GM12892 (cell line): Measurements from ENCODE around the gene SLC35G4.
"Not testable (repeated sequence)": the region's sequence is repeated elsewhere in the genome, so short reads cannot be mapped to it uniquely, and the experiment has no call there.

Experiments
- POLR2A ChIP-seq: IDR thresholded peaks from 2 replicates; pipeline ENCODE4 v1.6.1; 2011; ENCODE audit warnings: low read depth, low read length, control low read depth
- POLR2AphosphoS5 ChIP-seq: IDR thresholded peaks from 2 replicates; pipeline ENCODE4 v1.6.1; 2011; ENCODE audit warnings: low read depth, low read length, control low read depth

DNA sequence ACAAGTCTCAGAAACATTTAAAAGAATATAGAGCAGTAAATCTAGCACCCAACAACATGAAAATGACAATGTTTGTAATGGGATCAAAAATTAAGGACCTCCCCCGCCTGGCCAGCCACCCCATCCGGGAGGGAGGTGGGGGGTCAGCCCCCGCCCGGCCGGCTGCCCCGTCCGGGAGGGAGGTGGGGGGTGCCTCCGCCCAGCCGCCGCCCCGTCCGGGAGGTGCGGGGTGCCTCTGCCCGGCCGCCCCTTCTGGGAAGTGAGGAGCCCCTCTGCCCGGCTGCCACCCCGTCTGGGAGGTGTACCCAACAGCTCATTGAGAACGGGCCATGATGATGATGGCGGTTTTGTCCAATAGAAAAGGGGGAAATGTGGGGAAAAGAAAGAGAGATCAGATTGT, 778 bp upstream of the SLC35G4 start:
- TF ChIP-seq POLR2A, POLR2AphosphoS5: not testable (repeated sequence)
